ENCODE data around the gene RNF220. TPM values are rescaled to one million over a fixed set of nuclear protein-coding genes. Genes with fewer than 3 reads are reported as not detected.
"Not testable (repeated sequence)": the region's sequence is repeated elsewhere in the genome, so short reads cannot be mapped to it uniquely, and the experiment has no call there.

Gene RNF220
- total RNA-seq, 2 donors from 2014 or later: 63.9 to 64.3 TPM

DNA sequence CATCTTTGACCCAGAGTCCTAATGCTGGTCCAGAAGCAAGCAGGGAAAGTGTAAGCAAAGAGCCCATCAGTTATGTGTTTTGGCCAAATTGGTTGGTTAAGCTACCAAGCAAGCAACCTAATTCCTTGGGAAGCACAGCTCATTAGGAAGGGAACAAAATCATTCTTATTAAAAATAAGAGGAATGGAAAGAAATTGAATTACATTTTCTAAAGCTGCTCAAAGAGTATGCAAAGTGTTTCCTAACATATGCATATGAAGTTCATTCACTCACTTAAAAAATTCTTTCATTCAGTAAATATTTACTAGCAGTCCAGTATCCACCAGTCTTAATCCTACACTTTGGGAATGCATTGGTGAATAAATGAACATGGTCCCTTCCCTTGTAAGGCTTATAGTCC is 71.8 kb downstream of the RNF220 start:
- ATAC-seq (no peak), DNase-seq (no peak)
- intact Hi-C loops (cut with DNase I, micrococcal nuclease): no loop called here

DNA sequence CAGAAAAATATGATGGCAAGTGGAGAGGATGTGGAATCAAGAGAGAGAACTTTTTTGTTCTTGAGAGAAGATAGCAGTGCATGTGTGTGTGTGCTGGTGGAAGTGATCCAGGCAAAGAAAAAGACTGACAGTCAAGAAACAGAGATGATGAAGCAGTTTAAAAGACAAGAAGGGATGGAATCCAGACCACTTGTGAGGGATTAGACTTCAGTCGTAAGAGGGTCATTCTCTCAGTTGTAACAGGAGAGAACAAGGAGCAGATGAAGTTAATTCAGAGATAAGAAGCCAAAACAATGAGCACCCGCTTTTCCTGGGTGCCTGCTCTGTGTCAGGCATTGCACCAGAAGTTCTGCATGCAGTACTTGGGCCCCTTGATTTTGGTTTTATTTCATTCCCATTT is 76.6 kb downstream of the RNF220 start:
- intact Hi-C loops (cut with DNase I, micrococcal nuclease): no loop called here
- DNase-seq (no peak), ATAC-seq (no peak)

- intact Hi-C loops (cut with DNase I, micrococcal nuclease): no loop called here
- DNase-seq (no peak), ATAC-seq (no peak)
Observed at GRCh38 chr1:44483089-44483874, 78.2 kb downstream of the RNF220 start.

DNA sequence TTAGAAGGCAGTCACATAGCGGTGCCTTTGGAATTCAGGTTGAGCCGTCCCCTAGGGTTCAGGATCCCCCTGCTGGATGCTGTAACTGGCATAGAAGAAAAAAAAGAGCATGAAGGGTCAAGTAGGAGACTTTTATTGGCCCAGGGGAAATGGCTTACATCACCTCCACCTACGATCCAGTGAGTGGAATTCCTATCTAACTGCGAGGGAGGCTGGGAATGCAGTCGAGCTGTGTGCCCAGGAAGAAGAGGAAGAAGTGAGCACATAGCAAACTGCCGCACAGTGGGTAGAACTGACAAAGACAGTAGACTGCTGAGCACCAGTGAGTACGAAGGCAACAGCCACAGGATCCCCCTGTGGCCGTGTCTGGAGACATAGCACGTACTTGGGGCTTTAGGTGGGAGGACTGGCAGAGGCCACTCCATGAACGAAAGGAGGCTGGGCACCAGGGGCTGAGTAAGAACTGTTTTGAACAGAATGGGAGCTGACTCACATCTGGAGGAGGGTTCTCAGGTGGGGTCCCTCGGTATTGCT is 79.2 kb downstream of the RNF220 start:
- ATAC-seq (no peak), DNase-seq (no peak)
- intact Hi-C loops (cut with DNase I, micrococcal nuclease): no loop called here

- intact Hi-C loops (cut with DNase I, micrococcal nuclease): no loop called here
- DNase-seq: no peak
- no peak for ATAC-seq
Observed at GRCh38 chr1:44485229-44485933, 80.3 kb downstream of the RNF220 start.

DNA sequence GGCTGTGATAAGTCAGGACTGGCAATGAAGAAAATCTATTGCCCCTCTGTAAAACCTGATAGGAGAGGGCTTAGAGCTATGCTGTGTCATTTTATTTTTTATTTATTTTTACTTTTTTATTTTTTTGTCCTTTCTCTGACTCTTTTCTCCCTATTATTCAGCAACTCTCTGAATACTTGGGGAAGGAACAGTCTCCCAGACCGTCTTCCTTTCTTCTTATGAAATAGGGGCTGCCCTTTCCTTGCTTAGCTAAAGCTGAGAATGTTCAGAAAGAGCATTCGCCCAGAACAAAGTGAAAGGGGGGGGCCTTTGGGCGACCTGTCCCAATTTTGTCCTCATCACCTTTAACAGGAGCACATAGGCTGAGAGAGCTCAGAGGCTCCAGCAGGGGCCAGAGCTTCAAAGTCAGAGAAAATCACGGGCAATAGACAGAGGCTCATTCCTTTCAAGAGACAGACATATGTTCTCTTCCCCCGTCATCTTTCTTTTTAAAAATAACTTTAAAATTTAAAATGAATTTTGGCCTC is 80.9 kb downstream of the RNF220 start:
- ATAC-seq (no peak), DNase-seq (no peak)
- intact Hi-C loops (cut with DNase I, micrococcal nuclease): no loop called here

- no peak for ATAC-seq
- no peak for DNase-seq
- intact Hi-C loops (cut with DNase I, micrococcal nuclease): no loop called here
Observed at GRCh38 chr1:44489481-44489880, 84.4 kb downstream of the RNF220 start.

DNA sequence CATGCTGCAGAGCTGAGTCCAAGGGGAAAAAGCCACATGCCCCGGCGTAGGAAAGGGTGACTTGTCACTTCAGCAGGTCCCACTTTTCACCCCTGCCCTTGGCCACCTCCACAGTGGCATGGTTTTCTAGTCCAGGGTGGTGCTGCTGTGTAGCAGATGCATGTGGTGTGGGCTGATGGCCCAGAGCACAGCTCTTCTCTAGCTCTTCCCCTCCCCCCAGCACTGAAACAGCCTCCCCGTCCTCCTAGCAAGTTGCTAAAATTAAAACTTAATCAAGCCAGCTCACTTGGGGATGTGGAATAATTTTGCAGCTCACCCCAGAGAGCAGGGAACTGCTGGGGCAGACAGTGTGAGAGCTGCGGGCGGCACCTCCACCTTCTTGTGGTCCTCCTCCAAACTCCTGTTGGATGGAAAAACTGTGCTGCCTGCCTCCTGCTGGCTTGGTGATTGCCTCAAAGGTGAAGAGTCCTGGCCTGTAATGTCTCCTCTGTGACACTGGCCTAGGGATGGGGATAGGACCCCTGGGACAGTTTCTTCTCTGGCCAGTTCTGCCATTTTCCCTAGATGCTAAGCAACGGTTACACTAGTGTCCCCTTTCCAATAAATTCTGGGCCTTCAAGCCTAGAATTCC is 91.6 kb downstream of the RNF220 start:
- DNase-seq (no peak), ATAC-seq (no peak)
- intact Hi-C loops (cut with DNase I, micrococcal nuclease): no loop called here

GRCh38 chr1:44497422-44498170 is 92.5 kb downstream of the RNF220 start:
- DNase-seq: no peak
- ATAC-seq: no peak
- intact Hi-C loops (cut with DNase I, micrococcal nuclease): no loop called here

GRCh38 chr1:44499306-44499705 is 94.3 kb downstream of the RNF220 start:
- DNase-seq: no peak
- intact Hi-C loops (cut with DNase I, micrococcal nuclease): no loop called here
- no peak for ATAC-seq

- ATAC-seq (no peak), DNase-seq (no peak)
- intact Hi-C loops (cut with DNase I, micrococcal nuclease): no loop called here
Observed at GRCh38 chr1:44500181-44501046, 95.4 kb downstream of the RNF220 start.

DNA sequence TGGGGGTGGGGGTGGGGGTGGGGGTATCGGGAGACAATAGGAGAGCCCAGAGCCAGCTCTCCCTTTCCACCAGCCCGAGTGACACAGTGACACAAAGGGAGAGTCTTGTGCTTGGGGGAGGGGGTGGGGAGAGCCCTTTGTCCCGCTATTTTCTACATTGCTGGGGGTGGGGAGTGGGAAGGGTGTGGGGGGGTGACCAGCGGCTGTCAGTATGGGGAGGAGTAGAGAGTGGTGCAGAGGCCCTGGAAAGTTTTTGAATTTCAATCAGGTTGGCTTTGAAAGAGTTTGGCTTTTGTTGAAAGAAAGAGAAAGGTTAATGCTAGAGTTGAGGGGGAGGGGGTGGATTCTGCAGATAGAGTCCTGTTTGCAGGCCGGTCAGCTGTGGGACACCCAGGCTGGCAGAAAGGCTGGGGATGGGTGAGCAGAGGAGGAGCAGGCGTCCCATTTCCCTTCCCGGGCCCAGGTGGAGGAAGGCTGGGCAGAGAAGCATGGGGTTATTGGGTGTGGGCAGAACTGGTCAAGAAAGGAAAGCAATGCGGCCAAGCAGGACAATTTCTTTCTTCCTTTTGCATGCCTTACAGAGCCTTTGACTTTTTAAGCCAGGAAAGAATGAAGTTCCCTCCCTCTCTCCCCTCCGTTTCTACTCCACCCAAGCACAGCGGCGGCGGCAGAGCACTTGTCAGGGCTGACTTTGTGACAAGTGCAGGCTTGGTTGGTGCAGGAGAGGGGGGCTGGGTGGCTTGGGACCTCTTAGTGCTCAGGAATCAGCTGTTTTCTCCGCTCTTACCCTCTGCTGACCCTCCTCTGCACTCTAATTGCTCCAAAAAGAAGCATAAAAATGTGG is 96.2 kb downstream of the RNF220 start:
- no peak for ATAC-seq

GRCh38 chr1:44502823-44503222 is 97.8 kb downstream of the RNF220 start:
- intact Hi-C loops (cut with DNase I, micrococcal nuclease); ATAC-seq; DNase-seq: not testable (repeated sequence)

More for the DNA sequence above, 96.2 kb downstream of the RNF220 start:
- DNase-seq: no peak
- intact Hi-C loops (cut with DNase I, micrococcal nuclease): no loop called here

- no peak for ATAC-seq
- intact Hi-C loops (cut with DNase I, micrococcal nuclease): no loop called here
- no peak for DNase-seq
Observed at GRCh38 chr1:44503625-44504024, 98.6 kb downstream of the RNF220 start.

GRCh38 chr1:44505210-44505993 is 100.3 kb downstream of the RNF220 start:
- intact Hi-C loops (cut with DNase I, micrococcal nuclease): no loop called here
- no peak for ATAC-seq

More at GRCh38 chr1:44505210-44505993, 100.3 kb downstream of the RNF220 start:
- DNase-seq: no peak
